ENCODE measurements around the gene DSCAML1.

The DSCAML1 gene

GRCh38 chr11:117541211-117541610 is 255.8 kb downstream of the DSCAML1 start:
- DNase-seq: no peak

- DNase-seq: peak; percentile 66
Observed at GRCh38 chr11:117538263-117539135, 258.5 kb downstream of the DSCAML1 start.

GRCh38 chr11:117535850-117536411 is 261.1 kb downstream of the DSCAML1 start:
- DNase-seq: no peak

GRCh38 chr11:117535201-117535849 is 261.7 kb downstream of the DSCAML1 start:
- no peak for DNase-seq

- no peak for DNase-seq
Observed at GRCh38 chr11:117532568-117532967, 264.4 kb downstream of the DSCAML1 start.

- no peak for DNase-seq
Observed at GRCh38 chr11:117529816-117530215, 267.2 kb downstream of the DSCAML1 start.

- DNase-seq: no peak
Observed at GRCh38 chr11:117528097-117528721, 268.8 kb downstream of the DSCAML1 start.

- DNase-seq: no peak
Observed at GRCh38 chr11:117527271-117527670, 269.7 kb downstream of the DSCAML1 start.

- DNase-seq: no peak
Observed at GRCh38 chr11:117525866-117526542, 271.0 kb downstream of the DSCAML1 start.

DNA sequence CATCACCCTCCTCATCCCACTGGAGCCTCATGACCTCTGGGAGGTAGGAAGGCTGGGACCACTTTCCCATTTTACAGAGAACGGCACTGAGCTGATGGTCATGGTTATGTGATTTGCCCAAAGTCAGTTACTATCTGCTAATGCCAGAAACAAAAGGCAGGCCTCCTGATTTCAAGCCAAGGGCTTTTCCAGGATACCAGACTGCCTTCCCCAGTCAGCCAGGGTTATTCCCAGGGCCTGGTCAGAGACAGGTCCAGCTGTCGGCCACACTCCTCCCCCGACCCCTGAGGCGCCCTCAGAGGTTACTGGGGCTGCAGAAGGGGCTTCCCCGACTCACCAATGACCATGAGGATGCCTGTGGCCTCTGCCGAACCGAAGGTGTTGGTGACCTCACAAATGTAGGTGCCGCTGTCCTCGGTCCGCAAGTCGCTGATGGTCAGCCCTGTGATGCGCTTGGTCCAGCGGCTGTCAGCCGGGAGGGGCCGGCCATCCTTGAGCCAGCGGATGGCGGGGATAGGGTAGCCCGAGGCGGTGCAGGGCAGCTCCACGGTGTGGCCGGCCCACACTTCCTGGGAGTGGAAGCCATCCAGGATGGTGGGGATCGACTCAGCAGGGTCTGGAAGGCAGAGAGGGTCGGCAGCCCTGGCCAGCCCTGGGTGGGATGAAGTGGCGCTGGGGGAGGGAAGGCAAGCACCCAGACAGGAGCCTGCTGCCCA is 272.4 kb downstream of the DSCAML1 start:
- DNase-seq: no peak

DNA sequence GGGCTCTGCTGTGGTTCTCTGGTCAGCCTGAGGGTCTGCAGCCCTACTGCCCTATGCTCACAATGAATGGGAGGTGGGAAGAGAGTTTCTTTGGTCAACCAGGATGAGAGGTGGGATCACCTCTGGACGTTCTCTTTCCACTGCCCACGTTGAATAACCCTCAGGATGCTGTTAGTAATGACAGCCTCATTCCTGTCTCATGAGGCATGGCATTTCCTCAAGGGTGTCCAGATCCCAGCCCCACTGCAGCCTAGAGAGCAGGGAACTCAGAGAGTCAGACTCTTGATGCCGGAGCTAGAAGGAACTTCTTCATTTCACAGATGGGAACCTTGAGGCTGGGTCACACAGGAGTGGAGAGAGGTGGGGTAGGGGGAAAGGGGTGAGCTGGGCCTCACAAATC is 273.3 kb downstream of the DSCAML1 start:
- no peak for DNase-seq

GRCh38 chr11:117521974-117522373 is 275.0 kb downstream of the DSCAML1 start:
- DNase-seq: no peak

GRCh38 chr11:117520966-117521365 is 276.1 kb downstream of the DSCAML1 start:
- no peak for DNase-seq

DNA sequence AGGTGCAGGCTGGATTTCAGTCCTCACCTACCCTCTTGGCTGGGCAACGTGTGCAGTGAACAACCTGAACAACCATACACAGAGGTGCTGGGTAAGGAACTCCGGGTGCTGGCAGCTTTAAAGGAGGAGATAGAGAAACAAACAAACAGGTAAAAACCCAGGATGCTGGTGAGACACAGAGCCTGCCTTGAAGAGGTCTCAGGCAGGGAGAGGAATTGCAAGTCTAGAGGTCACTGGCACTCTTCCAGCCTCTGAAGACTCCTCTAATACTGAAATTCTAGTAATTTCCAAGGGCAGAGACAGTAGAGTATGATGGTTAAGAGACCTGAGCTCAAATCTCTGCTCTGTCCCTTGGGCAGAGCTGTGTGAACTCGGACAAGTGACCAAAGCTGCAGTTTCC is 276.8 kb downstream of the DSCAML1 start:
- DNase-seq: no peak

- DNase-seq: no peak
Observed at GRCh38 chr11:117519590-117519989, 277.4 kb downstream of the DSCAML1 start.

DNA sequence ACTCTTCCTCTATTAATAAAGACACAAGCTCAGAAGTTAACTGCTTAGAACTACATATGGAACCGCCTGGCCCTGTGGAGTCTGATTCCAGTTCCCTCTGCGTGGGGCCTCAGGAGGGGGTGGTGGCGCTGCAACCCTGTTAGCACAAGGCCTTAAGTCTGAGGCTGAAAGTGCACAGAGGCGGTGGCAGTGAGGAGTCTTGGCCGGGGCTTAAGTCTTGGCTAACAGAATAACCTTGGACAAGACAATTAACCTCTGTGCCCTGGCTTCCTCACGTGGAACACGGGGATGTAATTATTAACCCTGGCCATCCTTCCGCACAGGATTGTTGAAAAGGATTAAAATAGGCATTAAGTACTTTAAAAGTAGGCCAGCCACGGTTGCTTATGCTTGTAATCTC is 277.8 kb downstream of the DSCAML1 start:
- DNase-seq: no peak

DNA sequence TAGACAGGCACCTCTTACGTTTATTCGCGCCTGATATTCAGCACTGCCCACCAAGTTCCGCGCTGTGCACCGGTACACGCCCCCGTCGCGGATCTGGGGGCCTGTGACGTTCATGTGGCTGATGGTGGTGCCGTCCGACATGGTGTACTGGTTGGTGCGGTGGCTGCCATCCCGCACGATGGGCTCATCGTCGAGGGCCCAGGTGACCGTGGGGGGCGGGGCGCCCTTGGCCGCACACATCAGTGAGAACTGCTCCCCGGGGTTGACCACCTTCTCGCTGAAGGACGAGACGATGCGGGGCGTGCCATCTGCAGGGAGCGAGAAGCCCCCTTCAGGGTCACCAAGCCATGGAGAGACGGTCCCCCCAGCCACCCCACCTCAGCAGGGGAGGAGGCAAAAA is 278.6 kb downstream of the DSCAML1 start:
- DNase-seq: no peak

GRCh38 chr11:117517097-117517496 is 279.9 kb downstream of the DSCAML1 start:
- DNase-seq: no peak

- DNase-seq: no peak
Observed at GRCh38 chr11:117515892-117516787, 280.9 kb downstream of the DSCAML1 start.

DNA sequence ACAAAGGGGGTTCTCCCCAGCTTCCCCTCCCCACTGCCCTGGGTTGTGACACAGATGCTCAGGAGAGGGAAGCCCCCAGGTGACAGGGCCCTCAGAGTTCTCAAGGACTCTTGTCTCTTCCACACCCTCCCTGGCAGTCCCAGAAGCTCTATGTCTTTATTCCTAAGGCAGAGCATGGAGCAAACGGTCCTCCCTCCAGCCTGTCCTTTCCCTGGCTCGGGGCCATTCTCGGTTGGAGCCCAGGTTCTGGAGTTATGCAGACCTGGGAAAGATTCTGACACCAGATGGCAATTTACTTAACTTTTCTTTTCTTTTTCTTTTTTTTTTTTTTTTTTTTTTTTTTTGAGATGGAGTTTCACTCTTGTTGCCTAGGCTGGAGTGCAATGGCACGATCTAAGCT is 282.8 kb downstream of the DSCAML1 start:
- no peak for DNase-seq

DNA sequence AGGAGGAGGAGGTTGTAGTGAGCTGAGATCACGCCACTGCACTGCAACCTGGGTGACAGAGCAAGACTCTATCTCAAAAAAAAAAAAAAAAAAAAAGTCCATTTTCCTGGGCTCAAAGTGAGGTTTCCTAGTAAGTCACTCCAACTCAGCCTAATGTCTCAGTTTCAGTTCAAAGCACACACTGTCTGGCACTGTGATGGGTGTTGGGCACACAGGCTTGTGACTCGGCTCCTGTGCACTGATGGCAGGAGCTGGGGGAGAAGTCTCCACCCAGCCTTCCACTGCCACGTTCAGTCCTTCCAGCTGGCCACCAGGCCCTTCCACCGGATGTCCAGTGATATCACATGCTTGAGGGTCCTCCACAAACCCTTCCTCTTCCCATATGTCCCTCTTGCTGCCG is 283.4 kb downstream of the DSCAML1 start:
- no peak for DNase-seq

Measured in left hindlimb (tissue), 1 donor.